Trophoblast cell (in vitro differentiated cells and primary cell): Measurements from ENCODE around the gene CHST11.
A peak's percentile ranks its signal among the peaks of the same experiment; 100 is the strongest.

Source experiments
- DNase-seq, 2 donors: peaks; one replicate each; pipeline ENCODE4 v3.0.0-alpha.2; 2016
- H2AFZ ChIP-seq: 2 replicates; pipeline ENCODE4 v1.6.1; 2013; ENCODE audit warnings: low read length, moderate library complexity, mild to moderate bottlenecking; ENCODE audit not compliant: insufficient read depth, poor library complexity
- H2AK5ac ChIP-seq: 2 replicates; pipeline ENCODE4 v1.6.1; 2013; ENCODE audit warnings: mild to moderate bottlenecking, low read length
- H2BK120ac ChIP-seq: 2 replicates; pipeline ENCODE4 v1.6.1; 2013; ENCODE audit warnings: low read length, mild to moderate bottlenecking, moderate library complexity; ENCODE audit not compliant: insufficient read depth, poor library complexity
- H2BK12ac ChIP-seq: 2 replicates; pipeline ENCODE4 v1.6.1; 2013; ENCODE audit warnings: mild to moderate bottlenecking, low read length, moderate library complexity
- H2BK5ac ChIP-seq: 2 replicates; pipeline ENCODE4 v1.6.1; 2013; ENCODE audit warnings: low read length, low read depth, moderate library complexity, mild to moderate bottlenecking; ENCODE audit not compliant: poor library complexity
- H3K14ac ChIP-seq: 2 replicates; pipeline ENCODE4 v1.6.1; 2013; ENCODE audit warnings: mild to moderate bottlenecking, low read length
- H3K18ac ChIP-seq: 2 replicates; pipeline ENCODE4 v1.6.1; 2013; ENCODE audit warnings: mild to moderate bottlenecking, low read length
- H3K23ac ChIP-seq: 2 replicates; pipeline ENCODE4 v1.6.1; 2013; ENCODE audit warnings: low read length
- H3K27ac ChIP-seq: 2 replicates; pipeline ENCODE4 v1.5.1; 2013; ENCODE audit warnings: low read depth, mild to moderate bottlenecking, inconsistent platforms, low read length, moderate library complexity
- H3K27me3 ChIP-seq: 2 replicates; pipeline ENCODE4 v1.6.1; 2013; ENCODE audit warnings: inconsistent platforms, mild to moderate bottlenecking, low read length, moderate library complexity; ENCODE audit not compliant: insufficient read depth
- H3K36me3 ChIP-seq, 2 experiments: 1 replicate in 1 of 2; 2 replicates in 1 of 2; pipeline ENCODE4 v1.6.1; 2013; ENCODE audit warnings: low read length in 2 of 2, mild to moderate bottlenecking in 2 of 2, moderate library complexity in 1 of 2; ENCODE audit not compliant: insufficient read depth in 2 of 2, control insufficient read depth in 1 of 2
- H3K4ac ChIP-seq: 2 replicates; pipeline ENCODE4 v1.6.1; 2013; ENCODE audit warnings: low read depth, mild to moderate bottlenecking, low read length, moderate library complexity
- H3K4me1 ChIP-seq, 2 experiments: 1 replicate in 1 of 2; 2 replicates in 1 of 2; pipeline ENCODE4 v1.6.1; 2013; ENCODE audit warnings: low read length in 2 of 2, mild to moderate bottlenecking in 2 of 2, moderate library complexity in 1 of 2; ENCODE audit not compliant: insufficient read depth in 2 of 2, control insufficient read depth in 1 of 2
- H3K4me2 ChIP-seq: 2 replicates; pipeline ENCODE4 v1.6.1; 2013; ENCODE audit warnings: inconsistent platforms, mild to moderate bottlenecking, low read length, moderate library complexity
- H3K4me3 ChIP-seq: 2 replicates; pipeline ENCODE4 v1.5.1; 2013; ENCODE audit warnings: mild to moderate bottlenecking, low read depth, low read length, inconsistent platforms
- H3K79me1 ChIP-seq: one replicate; pipeline ENCODE4 v1.6.1; 2013; ENCODE audit warnings: low read length
- H3K79me2 ChIP-seq: 2 replicates; pipeline ENCODE4 v1.6.1; 2013; ENCODE audit warnings: low read length, mild to moderate bottlenecking; ENCODE audit not compliant: control insufficient read depth, insufficient read depth, poor library complexity
- H3K9ac ChIP-seq: 2 replicates; pipeline ENCODE4 v1.6.1; 2013; ENCODE audit warnings: mild to moderate bottlenecking, low read length
- H3K9me3 ChIP-seq: 2 replicates; pipeline ENCODE4 v1.6.1; 2013; ENCODE audit warnings: low read depth, mild to moderate bottlenecking, control low read depth, inconsistent platforms, low read length; ENCODE audit not compliant: insufficient read depth
- H4K12ac ChIP-seq: 2 replicates; pipeline ENCODE4 v1.6.1; 2013; ENCODE audit warnings: low read depth, mild to moderate bottlenecking, low read length, moderate library complexity
- H4K8ac ChIP-seq: 2 replicates; pipeline ENCODE4 v1.6.1; 2013; ENCODE audit warnings: low read depth, mild to moderate bottlenecking, low read length, moderate library complexity
- H4K91ac ChIP-seq: one replicate; pipeline ENCODE4 v1.6.1; 2013; ENCODE audit warnings: low read depth, mild to moderate bottlenecking, low read length, moderate library complexity
- WGBS: extraction: QIAGEN DNeasy Blood & Tissue Kit; methylation state at CpG from one replicate; pipeline ENCODE4 v1.1.7; 2013; ENCODE audit warnings: missing lambda C conversion rate; ENCODE audit not compliant: insufficient read length, insufficient coverage; ENCODE audit errors: extremely low coverage; 5-methylcytosine and 5-hydroxymethylcytosine counted together

Gene CHST11

GRCh38 chr12:104608998-104609397 is 152.2 kb downstream of the CHST11 start:
- H2BK120ac ChIP-seq: no peak overlapping the region
- H2AFZ ChIP-seq: no peak overlapping the region
- H3K36me3 ChIP-seq: peaks cover 0 to 2% of the 10 kb centered on the region in 2 experiments
- WGBS: no CpG with 5 or more reads among the region's 4 CpGs
- H2BK5ac ChIP-seq: no peak overlapping the region
- H4K91ac ChIP-seq: no peak overlapping the region
- DNase-seq: no peak
- no peak overlapping the region for H3K23ac ChIP-seq
- H3K27ac ChIP-seq: no peak overlapping the region
- no peak overlapping the region for H3K4ac ChIP-seq
- H3K79me2 ChIP-seq: no peaks in the 10 kb centered on the region
- no peak overlapping the region for H2AK5ac ChIP-seq
- no peak overlapping the region for H3K4me2 ChIP-seq
- no peaks in the 10 kb centered on the region for H3K9me3 ChIP-seq
- no peak overlapping the region for H3K4me3 ChIP-seq
- no peak overlapping the region for H4K12ac ChIP-seq
- peaks cover 12% of the 10 kb centered on the region for H3K79me1 ChIP-seq
- peak overlapping the region; percentile 61 for H3K14ac ChIP-seq
- H3K9ac ChIP-seq: no peak overlapping the region
- H3K18ac ChIP-seq: peak overlapping the region; percentile 87
- H2BK12ac ChIP-seq: peak overlapping the region; percentile 79
- H3K27me3 ChIP-seq: no peaks in the 10 kb centered on the region
- no peak overlapping the region for H4K8ac ChIP-seq
- peaks cover 13 to 18% of the 10 kb centered on the region in 2 experiments for H3K4me1 ChIP-seq

DNA sequence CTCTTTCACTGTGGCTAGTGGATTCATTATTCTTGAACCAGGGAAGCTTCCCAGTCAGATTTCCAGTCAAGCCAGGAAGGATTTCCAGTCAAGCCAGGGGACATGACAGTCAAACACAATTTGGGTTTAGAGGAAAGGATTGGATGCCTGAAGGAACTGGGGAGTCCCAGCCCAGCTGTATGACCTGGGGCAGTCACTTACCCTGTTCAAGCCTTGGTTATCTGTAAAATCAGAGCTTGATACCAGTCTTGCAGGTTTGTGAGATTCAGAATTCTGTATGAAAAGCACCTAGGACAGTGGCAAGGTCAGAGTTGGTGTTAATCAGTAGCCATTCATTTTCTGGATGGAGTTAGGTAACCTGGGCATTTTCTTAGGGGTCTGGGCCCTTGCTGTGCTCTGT is 152.7 kb downstream of the CHST11 start:
- Histone ChIP-seq H3K14ac (no peak overlapping the region), H3K79me2 (no peaks in the 10 kb centered on the region), H3K9me3 (no peaks in the 10 kb centered on the region), H4K91ac (no peak overlapping the region), H3K4me2 (no peak overlapping the region), H3K4me3 (no peak overlapping the region), H3K4me1 (peaks cover 13 to 17% of the 10 kb centered on the region in 2 experiments), H3K36me3 (peaks cover 0 to 2% of the 10 kb centered on the region in 2 experiments), H2BK12ac (no peak overlapping the region), H3K79me1 (peaks cover 11% of the 10 kb centered on the region), H3K9ac (no peak overlapping the region), H2BK5ac (no peak overlapping the region), H2AK5ac (no peak overlapping the region), H3K27me3 (no peaks in the 10 kb centered on the region), H3K18ac (no peak overlapping the region), H4K12ac (no peak overlapping the region), H3K23ac (no peak overlapping the region), H3K4ac (no peak overlapping the region), H2AFZ (no peak overlapping the region), H2BK120ac (no peak overlapping the region), H4K8ac (no peak overlapping the region), H3K27ac (no peak overlapping the region)
- peak; percentile 54 to 80 for DNase-seq

- Histone ChIP-seq H3K18ac (no peak overlapping the region), H2BK120ac (no peak overlapping the region), H2BK12ac (no peak overlapping the region), H3K9me3 (no peaks in the 10 kb centered on the region), H4K8ac (no peak overlapping the region), H2AFZ (no peak overlapping the region), H3K27me3 (no peaks in the 10 kb centered on the region), H3K4me3 (no peak overlapping the region), H3K9ac (no peak overlapping the region), H4K12ac (no peak overlapping the region), H3K79me2 (no peaks in the 10 kb centered on the region), H4K91ac (no peak overlapping the region), H3K36me3 (peaks cover 0 to 2% of the 10 kb centered on the region in 2 experiments), H3K23ac (no peak overlapping the region), H3K4ac (no peak overlapping the region), H2AK5ac (no peak overlapping the region), H3K4me2 (no peak overlapping the region), H3K14ac (no peak overlapping the region), H3K79me1 (peaks cover 11% of the 10 kb centered on the region), H3K4me1 (peaks cover 18 to 23% of the 10 kb centered on the region in 2 experiments), H3K27ac (no peak overlapping the region), H2BK5ac (no peak overlapping the region)
- no peak for DNase-seq
- no CpG with 5 or more reads among the region's 6 CpGs for WGBS
Measured at GRCh38 chr12:104610513-104611235, 153.9 kb downstream of the CHST11 start.

- no peak overlapping the region for H4K12ac ChIP-seq
- H3K4me3 ChIP-seq: no peak overlapping the region
Measured at GRCh38 chr12:104611671-104612070, 154.9 kb downstream of the CHST11 start.

More at GRCh38 chr12:104611671-104612070, 154.9 kb downstream of the CHST11 start:
- Histone ChIP-seq H3K9ac (no peak overlapping the region), H3K9me3 (no peaks in the 10 kb centered on the region), H3K79me1 (peaks cover 9% of the 10 kb centered on the region), H3K27me3 (no peaks in the 10 kb centered on the region), H3K23ac (no peak overlapping the region), H3K4me1 (peaks cover 13 to 20% of the 10 kb centered on the region in 2 experiments), H2BK5ac (no peak overlapping the region), H4K91ac (no peak overlapping the region), H2BK120ac (no peak overlapping the region), H3K18ac (no peak overlapping the region), H3K14ac (no peak overlapping the region), H4K8ac (no peak overlapping the region), H2BK12ac (no peak overlapping the region), H3K27ac (no peak overlapping the region), H2AFZ (no peak overlapping the region), H3K4me2 (no peak overlapping the region), H2AK5ac (no peak overlapping the region), H3K79me2 (no peaks in the 10 kb centered on the region), H3K36me3 (peaks cover 0 to 2% of the 10 kb centered on the region in 2 experiments), H3K4ac (no peak overlapping the region)
- WGBS: no CpG with 5 or more reads among the region's 12 CpGs
- no peak for DNase-seq
